Measurements from ENCODE around the gene INTS11. TPM values are rescaled to one million over a fixed set of nuclear protein-coding genes. Genes with fewer than 3 reads are reported as not detected.

The INTS11 gene
- total and polyA plus RNA-seq, 4 donors, result 26.3 to 40.5 (median 34.5) TPM

Small RNAs within 50 kb of the gene (small RNA-seq; reads per million reads assigned to genes)
- not detected for gene MIR6726

Other genes with a start within 250 kb of the INTS11 start
- gene C1orf159, start 208.6 kb downstream of the INTS11 start, total RNA-seq, result 1 to 10 TPM; 3.9 to 7.0 TPM
- gene C1orf159, start 208.6 kb downstream of the INTS11 start, polyA plus RNA-seq, result 1 to 10 TPM; 4.5 to 4.8 TPM
- not detected for gene TTLL10, start 150.8 kb downstream of the INTS11 start, total RNA-seq
- not detected for gene TTLL10, start 150.8 kb downstream of the INTS11 start, polyA plus RNA-seq
- gene TNFRSF18, start 118.1 kb downstream of the INTS11 start, total RNA-seq, result under 1 TPM in 1 of 2 donors, not detected in 1; 0.19 TPM
- gene TNFRSF18, start 118.1 kb downstream of the INTS11 start, polyA plus RNA-seq, result under 1 TPM; 0.17 to 0.24 TPM
- gene TNFRSF4, start 110.5 kb downstream of the INTS11 start, total RNA-seq, result under 1 TPM in 1 of 2 donors, not detected in 1; 0.08 TPM
- under 1 TPM; 0.15 to 0.35 TPM for gene TNFRSF4, start 110.5 kb downstream of the INTS11 start, polyA plus RNA-seq
- gene SDF4, start 92.7 kb downstream of the INTS11 start, total RNA-seq, result 10 to 100 TPM; 48.7 to 92.5 TPM
- gene SDF4, start 92.7 kb downstream of the INTS11 start, polyA plus RNA-seq, result 100 to 1,000 TPM in 1 of 2 donors, 10 to 100 TPM in 1; 59.3 to 180 TPM
- 1 to 10 TPM; 8.9 to 9.0 TPM for gene B3GALT6, start 92.4 kb downstream of the INTS11 start, total RNA-seq
- 1 to 10 TPM; 1.2 to 7.7 TPM for gene B3GALT6, start 92.4 kb downstream of the INTS11 start, polyA plus RNA-seq
- gene C1QTNF12, start 77.9 kb downstream of the INTS11 start, total RNA-seq, result not detected
- under 1 TPM; 0.39 to 0.40 TPM for gene C1QTNF12, start 77.9 kb downstream of the INTS11 start, polyA plus RNA-seq
- gene UBE2J2, start 50.8 kb downstream of the INTS11 start, total RNA-seq, result 10 to 100 TPM; 25.2 to 30.4 TPM
- gene UBE2J2, start 50.8 kb downstream of the INTS11 start, polyA plus RNA-seq, result 10 to 100 TPM; 21.0 to 26.3 TPM
- gene SCNN1D, start 44.2 kb downstream of the INTS11 start, total RNA-seq, result 1 to 10 TPM in 1 of 2 donors, under 1 TPM in 1; 0.79 to 1.5 TPM
- gene SCNN1D, start 44.2 kb downstream of the INTS11 start, polyA plus RNA-seq, result 1 to 10 TPM in 1 of 2 donors, under 1 TPM in 1; 0.51 to 1.1 TPM
- gene ACAP3, start 16.7 kb downstream of the INTS11 start, total RNA-seq, result 10 to 100 TPM; 17.9 to 24.8 TPM
- 10 to 100 TPM in 1 of 2 donors, 1 to 10 TPM in 1; 2.7 to 12.0 TPM for gene ACAP3, start 16.7 kb downstream of the INTS11 start, polyA plus RNA-seq
- 10 to 100 TPM in 1 of 2 donors, 1 to 10 TPM in 1; 9.3 to 11.2 TPM for gene PUSL1, start 16.1 kb downstream of the INTS11 start, total RNA-seq
- 10 to 100 TPM in 1 of 2 donors, 1 to 10 TPM in 1; 9.5 to 14.9 TPM for gene PUSL1, start 16.1 kb downstream of the INTS11 start, polyA plus RNA-seq
- 10 to 100 TPM in 1 of 2 donors, 1 to 10 TPM in 1; 7.9 to 14.6 TPM for gene CPTP, start 142 bp upstream of the INTS11 start, total RNA-seq
- gene CPTP, start 142 bp upstream of the INTS11 start, polyA plus RNA-seq, result 10 to 100 TPM; 30.4 to 45.1 TPM
- under 1 TPM; 0.19 to 0.33 TPM for gene TAS1R3, start 6.6 kb upstream of the INTS11 start, total RNA-seq
- under 1 TPM in 1 of 2 donors, not detected in 1; 0.36 TPM for gene TAS1R3, start 6.6 kb upstream of the INTS11 start, polyA plus RNA-seq
- 10 to 100 TPM; 20.4 to 41.2 TPM for gene DVL1, start 24.8 kb upstream of the INTS11 start, total RNA-seq
- 10 to 100 TPM in 1 of 2 donors, 1 to 10 TPM in 1; 5.7 to 29.2 TPM for gene DVL1, start 24.8 kb upstream of the INTS11 start, polyA plus RNA-seq
- 1 to 10 TPM; 3.2 to 5.3 TPM for gene MXRA8, start 33.9 kb upstream of the INTS11 start, total RNA-seq
- 1 to 10 TPM; 1.8 to 5.9 TPM for gene MXRA8, start 33.9 kb upstream of the INTS11 start, polyA plus RNA-seq
- gene AURKAIP1, start 50.5 kb upstream of the INTS11 start, total RNA-seq, result 10 to 100 TPM; 38.4 to 52.6 TPM
- 100 to 1,000 TPM; 143 to 175 TPM for gene AURKAIP1, start 50.5 kb upstream of the INTS11 start, polyA plus RNA-seq
- gene CCNL2, start 74.7 kb upstream of the INTS11 start, total RNA-seq, result 100 to 1,000 TPM in 1 of 2 donors, 10 to 100 TPM in 1; 47.3 to 170 TPM
- 100 to 1,000 TPM in 1 of 2 donors, 10 to 100 TPM in 1; 46.4 to 160 TPM for gene CCNL2, start 74.7 kb upstream of the INTS11 start, polyA plus RNA-seq
- 10 to 100 TPM; 47.8 to 47.9 TPM for gene MRPL20, start 82.6 kb upstream of the INTS11 start, total RNA-seq
- gene MRPL20, start 82.6 kb upstream of the INTS11 start, polyA plus RNA-seq, result 100 to 1,000 TPM; 100 to 170 TPM
- under 1 TPM; 0.14 to 0.17 TPM for gene ANKRD65, start 96.6 kb upstream of the INTS11 start, total RNA-seq
- under 1 TPM; 0.30 to 0.31 TPM for gene ANKRD65, start 96.6 kb upstream of the INTS11 start, polyA plus RNA-seq
- 10 to 100 TPM; 22.8 to 41.6 TPM for gene VWA1, start 111.0 kb upstream of the INTS11 start, total RNA-seq
- gene VWA1, start 111.0 kb upstream of the INTS11 start, polyA plus RNA-seq, result 10 to 100 TPM; 18.3 to 81.3 TPM
- gene ATAD3C, start 125.0 kb upstream of the INTS11 start, total RNA-seq, result 1 to 10 TPM in 1 of 2 donors, under 1 TPM in 1; 0.19 to 1.3 TPM
- gene ATAD3C, start 125.0 kb upstream of the INTS11 start, polyA plus RNA-seq, result 1 to 10 TPM in 1 of 2 donors, under 1 TPM in 1; 0.51 to 4.8 TPM
- 10 to 100 TPM in 1 of 2 donors, 1 to 10 TPM in 1; 9.3 to 14.3 TPM for gene ATAD3B, start 147.1 kb upstream of the INTS11 start, total RNA-seq
- 10 to 100 TPM in 1 of 2 donors, 1 to 10 TPM in 1; 6.4 to 11.3 TPM for gene ATAD3B, start 147.1 kb upstream of the INTS11 start, polyA plus RNA-seq
- gene ATAD3A, start 187.5 kb upstream of the INTS11 start, total RNA-seq, result 10 to 100 TPM; 14.0 to 17.7 TPM
- 10 to 100 TPM in 1 of 2 donors, 1 to 10 TPM in 1; 7.2 to 20.0 TPM for gene ATAD3A, start 187.5 kb upstream of the INTS11 start, polyA plus RNA-seq
- gene TMEM240, start 216.0 kb upstream of the INTS11 start, total RNA-seq, result under 1 TPM; 0.14 to 0.33 TPM
- under 1 TPM in 1 of 2 donors, not detected in 1; 0.33 TPM for gene TMEM240, start 216.0 kb upstream of the INTS11 start, polyA plus RNA-seq

Data from liver (tissue), 5 donors.